MM.1S (cell line): ENCODE measurements around the gene ARHGEF12.

Experiments used
- DNase-seq: peaks from one replicate; pipeline ENCODE4 v3.0.0-alpha.2; 2015
- H2AFZ ChIP-seq: fragments of 300-600 bp; sonication (generic); 2 replicates; pipeline ENCODE4 v1.6.0; 2016; ENCODE audit warnings: antibody characterized with exemption, low read length
- H3F3A ChIP-seq: fragments of 300-600 bp; sonication (generic); 2 replicates; pipeline ENCODE4 v1.6.1; 2016; ENCODE audit warnings: mild to moderate bottlenecking, antibody characterized with exemption, low read length, moderate library complexity, mixed read lengths; ENCODE audit not compliant: insufficient read depth
- H3K27ac ChIP-seq: fragments of 300-600 bp; sonication (generic); 2 replicates; pipeline ENCODE4 v1.5.1; 2016; ENCODE audit warnings: mild to moderate bottlenecking, low read length
- H3K27me3 ChIP-seq: fragments of 300-600 bp; sonication (generic); replicated peaks from 2 replicates; pipeline ENCODE4 v1.6.0; 2016; ENCODE audit warnings: low read length; ENCODE audit not compliant: insufficient read depth
- H3K36me3 ChIP-seq: fragments of 300-600 bp; sonication (generic); replicated peaks from 2 replicates; pipeline ENCODE4 v1.6.1; 2016; ENCODE audit warnings: mild to moderate bottlenecking, low read length, mixed read lengths; ENCODE audit not compliant: insufficient read depth
- H3K4me1 ChIP-seq: fragments of 300-600 bp; sonication (generic); 2 replicates; pipeline ENCODE4 v1.6.1; 2016; ENCODE audit warnings: low read length, mixed read lengths
- H3K4me2 ChIP-seq: fragments of 300-600 bp; sonication (generic); 2 replicates; pipeline ENCODE4 v1.6.0; 2016; ENCODE audit warnings: low read depth, low read length
- H3K4me3 ChIP-seq: fragments of 300-600 bp; sonication (generic); 2 replicates; pipeline ENCODE4 v1.5.1; 2016; ENCODE audit warnings: low read length, mixed read lengths
- H3K79me2 ChIP-seq: fragments of 300-600 bp; sonication (generic); 2 replicates; pipeline ENCODE4 v1.6.1; 2016; ENCODE audit warnings: mixed run types, low read length, mixed read lengths
- H3K9ac ChIP-seq: fragments of 300-600 bp; sonication (generic); 2 replicates; pipeline ENCODE4 v1.6.1; 2016; ENCODE audit warnings: low read length, mixed read lengths
- H3K9me2 ChIP-seq: fragments of 300-600 bp; sonication (generic); replicated peaks from 2 replicates; pipeline ENCODE4 v1.6.1; 2016; ENCODE audit warnings: mild to moderate bottlenecking, low read length, mixed read lengths; ENCODE audit not compliant: insufficient read depth
- H3K9me3 ChIP-seq: fragments of 300-600 bp; sonication (generic); replicated peaks from 2 replicates; pipeline ENCODE4 v1.6.1; 2016; ENCODE audit warnings: mild to moderate bottlenecking, low read length, mixed read lengths; ENCODE audit not compliant: insufficient read depth
- H4K20me1 ChIP-seq: fragments of 300-600 bp; sonication (generic); 2 replicates; pipeline ENCODE4 v1.6.1; 2016; ENCODE audit warnings: mild to moderate bottlenecking, low read length, moderate library complexity, mixed read lengths; ENCODE audit not compliant: insufficient read depth
- EZH2 ChIP-seq: fragments of 300-600 bp; sonication (generic); optimal IDR thresholded peaks from 2 replicates; pipeline ENCODE3; 2017; ENCODE audit warnings: low read depth, mild to moderate bottlenecking, antibody characterized with exemption, low read length, mixed read lengths
- EZH2phosphoT487 ChIP-seq: fragments of 300-600 bp; sonication (generic); IDR thresholded peaks from 2 replicates; pipeline ENCODE4 v1.6.1; 2018; ENCODE audit warnings: antibody characterized with exemption, low read length
- TF ChIP-seq, protein P1 (sequence below): fragments of 300-600 bp; sonication (generic); IDR thresholded peaks from 2 replicates; pipeline ENCODE4 v1.5.1; 2016; ENCODE audit warnings: antibody characterized with exemption, low read length, mixed read lengths

ARHGEF12 gene

GRCh38 chr11:120499088-120499487, 162.9 kb downstream of the ARHGEF12 start:
- peaks cover 61% of the 10 kb centered on the region for H3K4me1 ChIP-seq
- peaks cover 32% of the 10 kb centered on the region for H3F3A ChIP-seq
- H3K9me2 ChIP-seq = no peaks in the 10 kb centered on the region
- TF ChIP-seq, protein P1, sequence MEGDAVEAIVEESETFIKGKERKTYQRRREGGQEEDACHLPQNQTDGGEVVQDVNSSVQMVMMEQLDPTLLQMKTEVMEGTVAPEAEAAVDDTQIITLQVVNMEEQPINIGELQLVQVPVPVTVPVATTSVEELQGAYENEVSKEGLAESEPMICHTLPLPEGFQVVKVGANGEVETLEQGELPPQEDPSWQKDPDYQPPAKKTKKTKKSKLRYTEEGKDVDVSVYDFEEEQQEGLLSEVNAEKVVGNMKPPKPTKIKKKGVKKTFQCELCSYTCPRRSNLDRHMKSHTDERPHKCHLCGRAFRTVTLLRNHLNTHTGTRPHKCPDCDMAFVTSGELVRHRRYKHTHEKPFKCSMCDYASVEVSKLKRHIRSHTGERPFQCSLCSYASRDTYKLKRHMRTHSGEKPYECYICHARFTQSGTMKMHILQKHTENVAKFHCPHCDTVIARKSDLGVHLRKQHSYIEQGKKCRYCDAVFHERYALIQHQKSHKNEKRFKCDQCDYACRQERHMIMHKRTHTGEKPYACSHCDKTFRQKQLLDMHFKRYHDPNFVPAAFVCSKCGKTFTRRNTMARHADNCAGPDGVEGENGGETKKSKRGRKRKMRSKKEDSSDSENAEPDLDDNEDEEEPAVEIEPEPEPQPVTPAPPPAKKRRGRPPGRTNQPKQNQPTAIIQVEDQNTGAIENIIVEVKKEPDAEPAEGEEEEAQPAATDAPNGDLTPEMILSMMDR = no peak
- TF ChIP-seq EZH2phosphoT487 = no peak
- no peak for TF ChIP-seq EZH2
- DNase-seq = peak; percentile 86
- H3K4me3 ChIP-seq = no peak overlapping the region
- H3K79me2 ChIP-seq = no peaks in the 10 kb centered on the region
- H4K20me1 ChIP-seq = no peaks in the 10 kb centered on the region
- peak overlapping the region; percentile 94 for H3K27ac ChIP-seq
- no peaks in the 10 kb centered on the region for H3K36me3 ChIP-seq
- H2AFZ ChIP-seq = no peak overlapping the region
- peak overlapping the region; percentile 80 for H3K9ac ChIP-seq
- peak overlapping the region; percentile 58; the same call in 1 of the 2 replicates for H3K4me2 ChIP-seq
- no peaks in the 10 kb centered on the region for H3K9me3 ChIP-seq
- no peaks in the 10 kb centered on the region for H3K27me3 ChIP-seq

GRCh38 chr11:120499859-120500258, 163.6 kb downstream of the ARHGEF12 start:
- peak; percentile 69 for DNase-seq
- Histone ChIP-seq H3K79me2 (no peaks in the 10 kb centered on the region), H3K27me3 (no peaks in the 10 kb centered on the region), H3K4me1 (peaks cover 64% of the 10 kb centered on the region), H3K4me3 (peak overlapping the region; percentile 26; the same call in 1 of the 2 replicates), H3K9me2 (no peaks in the 10 kb centered on the region), H4K20me1 (no peaks in the 10 kb centered on the region), H3K4me2 (peak overlapping the region; percentile 58; the same call in 1 of the 2 replicates), H3F3A (peaks cover 32% of the 10 kb centered on the region), H3K36me3 (no peaks in the 10 kb centered on the region), H3K27ac (peak overlapping the region; percentile 94), H2AFZ (no peak overlapping the region), H3K9ac (peak overlapping the region; percentile 80), H3K9me3 (no peaks in the 10 kb centered on the region)
- TF ChIP-seq EZH2 = no peak
- TF ChIP-seq, protein P1 = no peak
- TF ChIP-seq EZH2phosphoT487 = no peak

DNA sequence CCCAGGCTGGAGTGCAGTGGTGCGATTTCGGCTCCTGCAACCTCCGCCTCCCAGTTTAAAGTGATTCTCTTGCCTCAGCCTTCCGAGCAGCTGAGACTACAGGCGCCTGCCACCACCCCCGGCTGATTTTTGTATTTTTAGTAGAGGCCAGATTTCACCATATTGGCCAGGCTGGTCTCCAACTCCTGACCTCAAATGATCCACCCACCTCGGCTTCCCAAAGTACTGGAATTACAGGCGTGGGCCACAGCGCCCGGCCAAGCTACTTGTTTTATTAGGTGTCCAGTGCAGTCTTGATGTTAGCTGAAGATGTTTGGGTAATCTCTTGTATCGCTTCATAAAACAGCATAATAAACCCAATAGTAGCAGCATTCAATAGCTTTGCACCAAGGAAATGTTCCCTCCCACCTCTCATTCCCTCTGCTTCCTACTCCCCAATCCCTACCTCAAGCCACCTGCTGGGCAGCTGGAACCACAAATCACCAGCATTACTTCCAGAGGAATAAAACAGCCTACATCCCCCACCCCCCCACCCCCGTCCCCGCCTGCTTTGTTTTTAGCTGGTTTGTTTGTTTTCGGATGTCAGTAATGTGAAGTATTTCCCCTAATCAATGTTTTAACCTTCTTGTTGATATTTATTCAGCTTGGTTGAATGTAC, 164.3 kb downstream of the ARHGEF12 start:
- Histone ChIP-seq H3K9me2 (no peaks in the 10 kb centered on the region), H2AFZ (no peak overlapping the region), H3K79me2 (no peaks in the 10 kb centered on the region), H3K9ac (peak overlapping the region; percentile 80), H4K20me1 (no peaks in the 10 kb centered on the region), H3K27ac (peak overlapping the region; percentile 94), H3K36me3 (no peaks in the 10 kb centered on the region), H3K4me3 (peak overlapping the region; percentile 26; the same call in 1 of the 2 replicates), H3K4me2 (peak overlapping the region; percentile 58), H3K4me1 (peaks cover 65% of the 10 kb centered on the region), H3F3A (peaks cover 37% of the 10 kb centered on the region), H3K27me3 (no peaks in the 10 kb centered on the region), H3K9me3 (no peaks in the 10 kb centered on the region)
- DNase-seq = no peak
- no peak for TF ChIP-seq EZH2
- TF ChIP-seq EZH2phosphoT487 = no peak
- TF ChIP-seq, protein P1 = no peak
